RCC 7860 (cell line): ENCODE data around the gene MCM8.

Source experiments
- DNase-seq: peaks from one replicate; pipeline ENCODE4 v3.0.0-alpha.2; 2015; ENCODE audit warnings: low spot score
- FAIRE-seq: peaks from 2 replicates; lab custom pipeline; 2012; peaks lifted over from hg19 to GRCh38; lab: Jason Lieb, UNC

MCM8 gene

DNA sequence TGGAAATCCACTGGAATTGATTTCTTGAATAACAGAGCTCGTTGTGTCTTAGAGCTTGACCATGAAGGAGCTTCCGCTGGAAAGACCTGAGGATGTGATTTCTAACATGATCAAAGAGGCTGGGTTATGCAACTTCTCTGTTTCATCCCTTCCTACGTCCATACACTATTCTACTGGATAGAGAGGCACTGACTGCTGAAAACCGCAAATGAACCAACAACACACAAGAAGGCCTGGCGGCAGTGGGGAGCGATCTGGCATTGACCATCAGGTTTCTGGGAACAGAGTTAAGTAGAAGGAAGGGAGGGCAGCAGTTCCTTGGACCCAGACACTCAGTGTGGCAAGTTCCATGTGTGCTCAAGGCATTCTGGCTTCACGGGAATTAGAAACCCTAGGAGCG is 90.1 kb downstream of the MCM8 start:
- DNase-seq (no peak), FAIRE-seq (no peak)

DNA sequence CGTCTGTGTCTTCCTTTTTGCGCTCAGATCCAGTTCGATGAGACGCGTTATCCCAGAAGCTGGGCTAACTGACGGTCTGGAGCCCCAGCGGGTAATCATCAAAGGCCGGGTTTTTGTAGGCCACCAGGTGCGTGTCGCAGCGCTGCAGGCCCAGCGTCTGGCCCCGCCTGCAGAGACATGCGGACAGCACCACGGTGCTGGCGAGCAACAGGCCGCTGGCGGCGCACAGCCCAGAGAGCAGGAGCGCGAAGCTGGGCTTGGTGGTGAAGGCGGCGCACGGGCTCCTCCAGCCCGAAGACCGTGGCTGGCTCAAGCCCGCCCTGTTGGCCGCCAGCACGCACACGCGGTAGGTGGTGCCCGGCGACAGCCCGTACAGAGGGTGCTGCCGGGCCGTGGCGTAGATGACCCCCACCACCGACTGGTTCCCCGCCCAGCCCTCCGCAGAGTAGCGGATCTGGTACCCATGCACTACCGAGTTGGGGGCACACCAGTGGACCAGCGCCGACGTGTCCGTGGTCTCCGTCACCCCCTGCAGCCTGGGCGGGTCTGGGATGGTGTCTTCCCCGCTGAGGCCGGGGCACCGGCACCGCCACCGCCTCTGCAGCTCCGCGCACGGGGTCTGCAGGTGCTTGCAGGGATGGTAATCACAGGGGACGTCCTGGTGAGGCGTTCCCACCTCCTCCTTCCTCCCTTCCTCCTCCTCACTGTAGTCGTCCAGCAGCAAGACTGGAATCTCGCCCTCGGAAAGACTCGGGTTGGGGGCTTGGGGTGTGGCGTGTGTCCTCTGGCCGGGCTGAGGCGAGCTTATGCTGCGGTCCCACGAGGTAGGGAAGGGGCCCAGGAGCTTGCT is 90.7 kb downstream of the MCM8 start:
- FAIRE-seq (no peak), DNase-seq (no peak)

DNA sequence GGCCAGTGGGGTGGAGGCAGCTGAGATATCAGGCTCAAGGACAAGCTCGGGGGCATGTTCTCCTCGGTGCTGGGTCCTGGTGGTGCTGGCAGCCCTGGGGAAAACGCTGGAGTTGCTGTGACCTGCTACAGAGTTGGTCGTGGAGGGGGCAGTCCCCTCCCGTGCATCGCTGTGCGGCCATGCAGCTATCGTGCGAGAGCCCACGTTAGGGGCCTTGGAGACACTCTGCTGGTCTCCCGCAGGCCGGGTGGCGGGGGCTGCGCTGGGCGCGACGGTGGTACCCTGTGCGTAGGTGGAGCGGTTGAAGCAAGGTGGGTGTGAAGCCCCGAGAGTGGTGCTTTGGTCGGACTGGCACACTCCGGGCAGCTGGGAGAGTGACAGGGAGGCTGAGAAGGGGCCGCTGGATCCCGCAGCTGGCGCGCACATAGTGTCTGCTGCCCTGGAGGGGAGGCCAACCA is 91.4 kb downstream of the MCM8 start:
- no peak for FAIRE-seq
- no peak for DNase-seq

DNA sequence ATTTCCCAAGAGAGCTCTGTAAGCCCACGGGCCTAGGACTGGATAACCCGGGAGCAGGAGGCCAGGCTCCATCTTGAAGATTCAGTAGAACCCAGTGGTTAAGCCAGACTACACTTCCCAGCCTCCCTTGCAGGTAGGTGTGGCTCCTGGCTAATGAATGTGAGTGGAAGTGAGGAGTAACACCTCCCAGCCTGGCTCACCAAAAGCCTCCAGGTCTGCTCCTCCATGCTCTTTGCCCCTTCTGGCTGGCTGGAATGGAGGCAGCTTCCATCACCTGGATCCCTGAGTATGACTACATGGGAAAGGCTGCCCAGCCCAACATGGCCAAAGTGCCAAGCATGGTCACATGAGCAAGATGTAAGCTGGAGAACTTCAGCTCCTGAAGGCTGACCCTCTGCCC is 93.7 kb downstream of the MCM8 start:
- DNase-seq (no peak), FAIRE-seq (no peak)

DNA sequence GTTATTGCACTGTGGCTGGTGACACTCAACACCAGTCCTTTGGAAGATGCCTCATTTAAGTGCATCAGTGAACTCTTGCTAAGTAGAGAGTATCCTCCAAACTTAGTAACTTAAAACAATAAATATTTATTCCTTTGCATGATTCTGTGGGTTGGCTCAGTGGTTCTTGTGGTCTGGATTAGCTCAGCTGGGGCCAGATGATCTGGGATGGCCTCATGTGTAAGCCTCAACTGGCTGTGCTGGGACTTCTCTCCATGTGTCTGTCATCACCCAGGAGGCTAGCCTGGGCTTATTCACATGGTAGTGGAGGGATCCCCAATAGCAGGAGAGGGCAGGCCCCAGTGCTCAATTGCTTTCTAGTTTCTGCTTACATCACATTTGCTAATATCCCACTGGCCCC is 95.1 kb downstream of the MCM8 start:
- FAIRE-seq, result no peak
- DNase-seq, result no peak

DNA sequence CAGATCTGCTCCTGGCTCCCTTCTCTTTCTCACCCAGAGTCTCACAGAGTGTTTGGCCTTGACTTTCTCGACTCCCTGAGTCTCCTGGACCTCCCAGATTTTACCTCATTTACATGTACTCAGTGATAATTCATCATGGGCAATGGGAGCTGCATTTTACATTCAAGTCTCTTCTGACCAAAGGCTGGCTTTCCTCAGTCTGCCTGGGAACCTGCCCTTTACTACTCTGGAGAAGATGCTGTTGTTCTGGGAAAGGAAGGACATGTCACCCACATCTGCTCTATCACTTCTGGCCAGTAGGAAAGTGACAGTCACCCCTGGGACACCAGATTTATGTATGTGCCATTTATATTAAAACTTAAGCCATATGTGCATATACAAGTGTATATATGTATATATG is 96.0 kb downstream of the MCM8 start:
- DNase-seq (no peak), FAIRE-seq (no peak)

DNA sequence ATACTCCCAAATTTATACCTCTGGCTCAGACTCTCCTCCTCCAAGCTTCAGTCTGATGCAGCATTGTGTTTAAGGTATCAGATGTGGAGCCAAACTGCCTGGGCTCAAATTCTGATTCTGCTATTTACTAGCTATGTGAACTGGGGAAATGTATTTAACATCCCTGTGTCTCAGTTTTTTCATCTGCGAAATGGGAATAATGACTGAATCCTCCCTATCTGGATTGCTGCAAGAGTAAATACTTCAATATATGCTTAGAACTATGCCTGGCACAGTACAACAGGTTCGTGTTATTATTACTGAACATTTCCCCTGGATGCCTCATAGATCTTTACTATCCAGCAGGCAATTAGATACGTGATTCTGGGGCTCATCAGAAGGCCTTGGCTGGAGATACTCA is 97.9 kb downstream of the MCM8 start:
- FAIRE-seq (no peak), DNase-seq (no peak)
